Measurements from ENCODE around the gene RGS6.

RGS6 gene

GRCh38 chr14:72333357-72333756 is 401.1 kb downstream of the RGS6 start:
- no peak for DNase-seq

DNA sequence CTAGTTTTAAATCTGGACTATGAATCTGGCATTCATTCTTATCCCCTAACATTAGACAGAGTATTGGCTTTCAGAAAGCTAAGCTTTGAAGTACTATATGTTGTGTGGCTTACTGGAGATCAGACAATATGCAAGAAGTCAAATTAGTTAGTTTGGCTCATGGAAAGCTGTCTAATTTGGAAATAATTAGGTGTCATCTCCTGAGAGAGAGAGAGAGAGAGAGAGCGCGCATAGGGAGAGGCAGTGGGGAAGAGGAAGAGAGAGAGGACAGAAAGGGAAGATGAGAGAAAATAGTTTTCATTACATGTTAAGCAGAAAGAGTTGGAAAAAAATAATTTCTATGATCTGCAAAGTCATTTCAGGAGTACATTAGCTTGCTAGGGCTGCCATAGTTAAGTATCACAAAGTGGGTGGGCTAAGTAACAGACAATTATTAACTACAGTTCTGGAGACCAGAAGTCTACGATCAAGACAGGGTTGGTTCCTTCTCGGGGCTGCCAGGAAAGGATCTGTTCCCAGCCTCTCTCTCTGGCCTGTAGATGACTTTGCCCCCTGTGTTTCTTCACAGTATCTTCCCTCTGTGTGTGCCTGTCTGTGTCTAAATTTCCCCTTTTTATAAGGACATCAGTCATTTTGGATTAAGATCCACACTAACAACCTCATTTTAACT is 404.2 kb downstream of the RGS6 start:
- no peak for DNase-seq

DNA sequence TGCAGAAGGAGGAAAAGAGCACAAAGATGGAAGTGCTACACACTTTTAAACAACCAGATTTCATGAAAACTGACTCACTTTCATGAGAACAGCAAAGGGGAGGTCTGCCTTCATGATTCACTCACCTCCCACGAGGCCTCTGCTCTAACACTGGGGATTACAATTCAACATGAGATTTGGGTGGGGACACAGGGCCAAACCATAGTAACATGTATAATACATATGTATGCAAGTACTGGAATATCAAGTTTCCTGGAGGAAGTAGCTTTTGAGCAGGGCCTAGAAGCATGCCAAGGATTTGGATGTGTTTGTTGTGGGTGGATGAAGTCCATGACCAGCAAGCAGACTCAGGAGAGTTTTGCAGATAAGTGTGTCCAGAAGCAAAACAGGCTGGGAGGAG is 409.0 kb downstream of the RGS6 start:
- no peak for DNase-seq

GRCh38 chr14:72341686-72342085 is 409.5 kb downstream of the RGS6 start:
- DNase-seq: no peak

- no peak for DNase-seq
Measured at GRCh38 chr14:72347118-72347517, 414.9 kb downstream of the RGS6 start.

GRCh38 chr14:72350215-72350614 is 418.0 kb downstream of the RGS6 start:
- DNase-seq: no peak

GRCh38 chr14:72352012-72352411 is 419.8 kb downstream of the RGS6 start:
- DNase-seq: no peak

DNA sequence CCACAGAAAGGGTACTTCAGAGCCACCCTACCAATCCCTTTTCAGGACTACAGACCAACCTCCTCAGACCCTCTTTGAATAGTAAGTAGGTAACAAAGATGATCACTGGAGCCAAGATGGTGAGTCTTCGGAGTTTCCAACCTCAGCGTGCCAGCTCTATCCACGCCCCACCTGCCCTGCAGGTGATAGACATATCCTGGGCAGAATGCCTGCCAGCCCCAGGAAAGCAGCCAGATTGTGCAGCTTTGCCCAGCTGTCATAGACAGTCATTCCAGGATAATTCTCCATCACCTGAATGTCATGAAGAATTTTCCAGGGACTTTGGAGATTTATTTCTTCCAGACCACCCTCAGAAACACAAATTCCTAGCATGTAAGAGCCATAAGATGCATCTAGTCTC is 434.4 kb downstream of the RGS6 start:
- DNase-seq: no peak

- no peak for DNase-seq
Measured at GRCh38 chr14:72369106-72369505, 436.9 kb downstream of the RGS6 start.

GRCh38 chr14:72377016-72377415 is 444.8 kb downstream of the RGS6 start:
- no peak for DNase-seq

DNA sequence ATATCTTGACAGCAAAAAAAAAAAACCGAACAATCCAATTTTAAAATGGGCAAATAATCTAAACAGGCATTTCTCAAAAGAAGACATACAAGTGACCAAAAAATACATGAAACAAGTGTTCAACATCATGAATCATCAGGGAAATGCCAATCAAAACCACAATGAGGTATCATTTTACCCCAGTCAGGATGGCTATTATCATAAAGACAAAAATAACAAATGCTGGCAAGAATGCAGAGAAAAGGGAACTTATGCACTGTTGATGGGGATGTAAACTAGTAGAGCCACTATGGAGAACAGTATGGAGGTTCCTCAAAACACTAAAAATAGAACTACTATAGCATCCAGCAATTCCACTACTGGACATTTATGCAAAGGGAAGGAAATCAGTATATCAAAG is 448.2 kb downstream of the RGS6 start:
- DNase-seq: no peak

- no peak for DNase-seq
Measured at GRCh38 chr14:72383865-72384264, 451.6 kb downstream of the RGS6 start.

- no peak for DNase-seq
Measured at GRCh38 chr14:72387726-72388125, 455.5 kb downstream of the RGS6 start.

GRCh38 chr14:72389200-72389599 is 457.0 kb downstream of the RGS6 start:
- no peak for DNase-seq

DNA sequence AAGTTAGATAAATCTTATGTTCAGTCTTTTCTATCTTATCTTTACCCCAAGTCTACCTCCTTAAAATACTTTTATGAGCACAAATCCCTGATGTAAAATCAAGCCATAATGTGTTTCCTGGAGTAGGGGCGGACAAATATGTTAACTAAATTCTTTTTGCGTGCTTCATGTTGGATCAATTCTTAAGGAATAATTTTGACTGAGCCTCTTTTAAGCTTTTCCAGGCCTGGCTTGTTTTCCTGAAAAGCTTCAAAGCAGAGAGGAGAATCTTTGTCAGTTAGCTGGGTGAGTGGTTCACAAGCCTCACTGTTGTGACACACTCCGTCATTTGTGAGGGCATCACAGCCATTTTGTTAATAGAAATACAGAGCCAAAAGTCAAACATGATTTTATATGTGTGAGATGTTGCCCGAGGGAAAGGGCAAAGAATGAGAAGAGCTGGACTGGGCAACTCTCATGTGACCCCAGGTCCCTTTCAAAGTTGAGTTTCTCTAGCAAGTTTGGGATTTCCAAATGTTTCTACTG is 468.9 kb downstream of the RGS6 start:
- DNase-seq: no peak

GRCh38 chr14:72401632-72402376 is 469.6 kb downstream of the RGS6 start:
- no peak for DNase-seq

GRCh38 chr14:72402377-72402772 is 470.1 kb downstream of the RGS6 start:
- no peak for DNase-seq

DNA sequence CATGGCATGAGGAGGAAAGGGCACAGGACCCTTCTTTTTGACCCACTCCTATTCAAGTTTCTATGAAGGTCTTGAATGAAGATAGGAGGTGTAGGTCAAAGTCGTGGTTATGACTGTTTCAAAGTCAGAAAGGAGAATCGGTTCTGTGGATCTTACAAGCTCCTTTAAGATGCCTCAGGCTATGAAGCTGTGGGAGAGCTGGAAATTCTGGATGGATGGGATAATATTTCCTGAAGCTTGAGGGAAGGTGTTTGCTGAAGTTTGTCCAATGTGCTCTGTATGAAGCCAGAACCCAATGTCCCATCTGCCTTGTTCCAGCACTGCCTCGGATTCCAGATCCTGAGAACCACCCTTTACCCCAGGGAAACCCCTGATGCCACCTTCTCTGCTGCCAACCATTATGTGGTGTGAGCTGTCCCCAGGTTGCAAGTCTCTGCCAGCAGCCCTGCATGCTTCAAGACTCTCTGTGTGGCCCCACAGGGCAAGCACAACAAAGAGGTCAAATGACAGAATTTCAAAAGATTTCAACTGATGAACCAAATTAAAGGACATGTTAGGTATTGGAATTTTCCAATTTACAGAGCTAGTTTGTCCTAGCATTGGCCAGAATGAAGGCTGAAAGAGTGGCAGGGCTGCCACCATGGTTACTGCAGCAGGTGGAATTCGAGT is 472.0 kb downstream of the RGS6 start:
- no peak for DNase-seq

- no peak for DNase-seq
Measured at GRCh38 chr14:72404998-72405397, 472.8 kb downstream of the RGS6 start.

DNA sequence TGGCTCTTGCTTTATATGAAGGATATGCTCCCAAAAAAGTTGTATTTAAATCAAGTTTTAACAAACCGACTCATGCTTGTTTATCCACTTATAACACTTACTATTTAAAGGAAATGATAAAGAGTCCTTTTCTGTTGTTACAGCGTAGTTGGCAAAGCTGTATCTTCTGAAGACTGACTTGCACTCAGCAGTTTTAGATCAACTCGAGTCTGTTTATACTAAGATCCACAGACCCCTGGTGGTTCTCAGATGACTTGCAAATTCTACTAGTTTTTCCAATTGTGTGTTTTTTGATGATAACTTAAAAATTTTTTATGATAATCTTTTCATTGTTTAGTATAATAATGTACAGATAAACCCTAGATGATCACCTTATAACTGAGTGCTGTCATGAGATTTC is 475.8 kb downstream of the RGS6 start:
- no peak for DNase-seq

- DNase-seq: no peak
Measured at GRCh38 chr14:72409047-72409446, 476.8 kb downstream of the RGS6 start.

DNA sequence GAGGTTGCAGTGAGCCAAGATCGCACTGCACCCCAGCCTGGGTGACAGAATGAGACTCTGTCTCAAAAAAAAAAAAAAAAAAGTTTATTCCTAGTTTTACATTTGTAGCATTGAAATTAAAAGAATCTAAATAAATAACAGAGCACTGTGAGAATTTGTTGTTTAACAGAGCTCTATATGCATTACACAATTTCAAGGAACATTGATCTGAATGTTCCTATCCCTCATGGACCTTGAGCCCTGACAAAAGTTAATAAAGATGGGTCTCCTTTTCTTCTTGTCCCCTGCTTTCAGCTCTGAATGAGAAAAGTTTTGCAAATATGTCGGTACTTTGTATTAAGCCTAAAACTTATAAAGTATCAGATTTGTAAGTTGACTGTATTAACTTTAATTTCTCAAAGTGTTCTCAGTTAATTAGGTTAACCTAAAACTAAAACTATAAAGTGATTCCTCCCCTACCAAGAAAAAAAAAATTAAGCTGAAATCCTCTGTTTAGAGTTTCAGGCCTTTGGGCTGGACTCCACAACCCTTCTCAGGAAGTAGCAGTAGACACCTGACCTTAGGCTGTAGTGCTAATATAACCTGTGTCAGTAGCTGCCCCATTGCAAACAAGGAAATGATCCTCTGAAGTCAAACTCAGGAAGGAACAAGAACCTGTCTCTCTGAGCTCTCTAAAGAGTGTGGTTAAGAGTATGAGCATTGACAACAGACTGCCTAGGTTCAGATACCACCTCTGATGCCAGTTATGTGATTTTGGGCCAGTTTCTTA is 484.0 kb downstream of the RGS6 start:
- no peak for DNase-seq

DNA sequence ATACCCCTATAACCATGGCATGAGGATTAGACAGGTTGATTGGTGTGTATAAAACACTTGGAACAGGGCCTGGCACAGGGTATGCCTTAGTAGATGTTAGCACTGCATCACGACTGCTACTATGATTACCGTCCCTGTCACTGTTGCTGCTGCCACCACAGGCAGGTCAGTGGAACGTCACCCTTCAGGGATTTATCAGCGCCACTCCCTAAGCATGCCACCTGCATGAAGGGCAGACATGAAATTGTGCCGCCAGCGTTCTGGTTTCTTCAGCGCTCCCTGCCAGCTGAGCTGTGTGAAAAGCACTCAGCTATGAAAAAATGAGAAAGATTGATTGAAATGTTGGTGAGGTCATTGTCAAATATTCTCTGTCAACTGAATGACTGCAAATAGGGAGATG is 484.7 kb downstream of the RGS6 start:
- no peak for DNase-seq
